GM12873 (cell line): ENCODE measurements around the gene HOOK1.

Source experiments
- TF ChIP-seq, protein P1 (sequence below): IDR thresholded peaks from 2 replicates; pipeline ENCODE4 v1.5.1; 2012; ENCODE audit warnings: low read depth, mild to moderate bottlenecking, moderate library complexity, low read length, control low read depth; ENCODE audit not compliant: insufficient read depth; ENCODE audit errors: missing control alignments

HOOK1 gene

DNA sequence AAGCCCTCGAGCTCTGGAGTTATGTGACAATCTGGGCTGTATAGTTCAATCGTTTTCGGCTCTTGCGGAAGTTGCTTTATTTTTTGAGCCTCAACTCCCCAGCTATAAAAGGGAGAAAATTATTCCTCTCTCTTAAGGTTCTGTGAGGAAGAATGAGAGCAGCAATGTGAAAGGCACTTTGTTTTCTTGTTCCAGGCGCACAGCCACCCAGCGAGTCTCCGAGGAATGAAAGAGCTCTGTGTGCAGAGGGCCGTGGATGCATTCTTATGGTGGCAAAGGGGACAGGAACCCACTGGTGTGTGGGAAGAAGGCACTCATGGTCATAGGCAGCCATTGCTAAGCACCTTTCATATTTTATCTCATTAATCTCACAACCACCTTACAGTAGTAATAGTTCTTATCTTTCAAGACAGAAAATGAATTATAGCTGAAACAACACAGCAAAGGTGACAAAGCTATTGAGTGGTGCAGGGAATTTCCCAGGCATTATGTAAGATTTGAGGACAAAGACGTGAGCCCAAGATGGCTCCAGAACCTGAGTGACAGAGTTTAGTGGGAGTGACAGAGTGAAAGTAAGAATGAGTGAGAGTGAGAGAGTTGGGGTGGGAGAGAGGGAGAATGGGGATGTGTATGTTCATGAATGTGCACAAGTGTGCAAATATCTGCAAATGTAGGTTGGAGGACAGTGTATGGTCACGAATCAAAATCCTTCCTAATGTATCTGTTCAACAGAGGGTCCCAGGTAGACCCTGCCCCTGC, 102.5 kb downstream of the HOOK1 start:
- TF ChIP-seq, protein P1, sequence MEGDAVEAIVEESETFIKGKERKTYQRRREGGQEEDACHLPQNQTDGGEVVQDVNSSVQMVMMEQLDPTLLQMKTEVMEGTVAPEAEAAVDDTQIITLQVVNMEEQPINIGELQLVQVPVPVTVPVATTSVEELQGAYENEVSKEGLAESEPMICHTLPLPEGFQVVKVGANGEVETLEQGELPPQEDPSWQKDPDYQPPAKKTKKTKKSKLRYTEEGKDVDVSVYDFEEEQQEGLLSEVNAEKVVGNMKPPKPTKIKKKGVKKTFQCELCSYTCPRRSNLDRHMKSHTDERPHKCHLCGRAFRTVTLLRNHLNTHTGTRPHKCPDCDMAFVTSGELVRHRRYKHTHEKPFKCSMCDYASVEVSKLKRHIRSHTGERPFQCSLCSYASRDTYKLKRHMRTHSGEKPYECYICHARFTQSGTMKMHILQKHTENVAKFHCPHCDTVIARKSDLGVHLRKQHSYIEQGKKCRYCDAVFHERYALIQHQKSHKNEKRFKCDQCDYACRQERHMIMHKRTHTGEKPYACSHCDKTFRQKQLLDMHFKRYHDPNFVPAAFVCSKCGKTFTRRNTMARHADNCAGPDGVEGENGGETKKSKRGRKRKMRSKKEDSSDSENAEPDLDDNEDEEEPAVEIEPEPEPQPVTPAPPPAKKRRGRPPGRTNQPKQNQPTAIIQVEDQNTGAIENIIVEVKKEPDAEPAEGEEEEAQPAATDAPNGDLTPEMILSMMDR, result no peak

DNA sequence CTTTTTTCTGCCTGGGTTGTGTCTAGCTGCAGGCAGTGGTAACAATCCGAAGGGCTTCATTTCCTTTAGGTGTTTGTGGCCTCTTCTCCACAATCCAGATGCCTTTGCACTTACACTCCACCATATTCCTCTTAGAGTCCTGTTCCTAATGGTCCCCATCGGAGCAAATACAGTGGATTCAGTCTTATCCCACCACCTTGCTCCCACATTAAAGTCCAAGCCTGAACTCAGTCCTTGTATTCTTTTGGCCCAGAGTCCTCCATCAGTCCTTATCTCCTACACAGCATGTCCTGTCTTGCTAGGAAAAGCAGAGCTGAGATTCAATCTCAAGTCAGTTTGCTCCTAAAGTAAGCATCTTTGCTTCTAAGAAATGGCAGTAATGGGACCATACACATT, 103.0 kb downstream of the HOOK1 start:
- TF ChIP-seq, protein P1, result no peak

DNA sequence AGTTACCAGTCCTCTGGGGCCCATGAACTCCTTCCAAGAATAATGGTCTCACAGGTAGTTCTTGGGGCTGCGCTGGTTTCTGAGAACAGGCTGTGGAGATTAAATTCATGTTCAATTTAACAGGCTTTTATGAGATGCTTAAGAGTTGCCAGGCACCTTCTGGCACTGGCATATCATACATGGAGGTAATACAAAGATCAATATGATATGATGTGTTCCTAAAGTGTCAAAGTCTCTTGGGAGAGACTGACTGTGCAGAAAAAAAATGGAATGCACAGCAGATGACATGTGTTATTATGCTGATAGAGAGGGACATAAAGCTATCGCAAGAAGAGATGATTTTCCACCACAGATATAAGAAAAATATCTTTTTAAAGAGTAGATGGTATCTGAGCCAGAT, 105.0 kb downstream of the HOOK1 start:
- TF ChIP-seq, protein P1, result no peak

DNA sequence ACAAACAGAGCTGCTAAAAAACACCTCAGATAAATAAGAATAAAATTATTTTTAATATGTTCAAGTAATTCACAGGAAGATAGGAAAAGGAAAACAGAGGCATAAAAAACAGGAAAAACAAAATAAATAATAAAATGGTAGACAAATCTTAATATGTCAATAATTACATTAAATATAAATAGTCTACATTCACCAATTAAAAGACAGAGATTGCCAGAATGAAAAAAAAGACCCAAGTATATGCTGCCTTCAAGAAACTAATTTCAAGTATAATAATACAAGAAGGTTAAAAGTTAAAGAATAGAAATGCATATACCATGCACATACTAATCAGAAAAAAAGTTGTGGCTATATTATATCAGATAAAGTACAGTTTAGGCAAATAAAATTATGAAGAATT, 109.9 kb downstream of the HOOK1 start:
- TF ChIP-seq, protein P1, result no peak
